Middle frontal gyrus (tissue), 1 donor: Measurements from ENCODE around the gene BAZ1B.
"Not testable (repeated sequence)": the region's sequence is repeated elsewhere in the genome, so short reads cannot be mapped to it uniquely, and the experiment has no call there.

Experiments used
- DNase-seq: peaks from one replicate; pipeline ENCODE4 v3.0.0-alpha.2; 2015; ENCODE audit warnings: low spot score; ENCODE audit errors: extremely low spot score

BAZ1B gene

GRCh38 chr7:73448609-73449008 is 73.5 kb downstream of the BAZ1B start:
- DNase-seq: no peak

GRCh38 chr7:73447121-73447733 is 74.9 kb downstream of the BAZ1B start:
- DNase-seq: no peak

GRCh38 chr7:73446682-73447081 is 75.4 kb downstream of the BAZ1B start:
- DNase-seq: no peak

DNA sequence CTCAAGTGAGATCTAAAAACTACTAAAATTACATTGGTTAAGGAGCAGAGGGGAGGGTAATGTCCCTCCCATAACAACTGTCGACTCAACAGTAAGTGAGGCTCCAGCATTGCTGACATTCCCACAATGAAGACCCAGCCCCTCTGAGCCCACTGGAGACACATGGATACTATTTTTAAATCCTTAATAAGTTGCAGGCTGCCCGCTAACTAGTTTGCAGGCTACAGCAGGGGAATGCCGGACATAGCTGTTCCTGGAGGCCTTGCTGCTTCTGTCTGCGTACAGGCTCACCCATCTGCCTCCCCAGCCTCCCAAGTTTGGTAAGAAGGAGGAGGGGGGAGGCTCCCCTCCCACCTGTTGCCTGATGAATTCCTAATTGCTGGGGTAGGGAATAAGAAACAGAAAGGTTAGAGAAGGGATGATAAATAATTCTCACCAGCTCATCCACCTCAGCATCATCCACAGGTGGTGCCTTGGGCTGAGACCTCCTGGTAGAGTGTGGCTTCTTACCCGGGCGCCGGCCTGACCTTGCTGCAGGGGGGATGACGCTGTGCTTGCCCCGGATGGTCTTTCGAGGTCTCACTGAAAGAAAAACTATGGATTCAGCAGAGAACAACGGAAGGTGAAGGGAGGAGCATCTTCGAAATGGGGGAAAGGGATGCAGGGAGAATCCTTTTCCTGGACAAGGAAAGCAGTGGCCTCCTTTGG is 78.4 kb downstream of the BAZ1B start:
- no peak for DNase-seq

- no peak for DNase-seq
Measured at GRCh38 chr7:73442903-73443500, 79.1 kb downstream of the BAZ1B start.

- DNase-seq: no peak
Measured at GRCh38 chr7:73442222-73442902, 79.7 kb downstream of the BAZ1B start.

DNA sequence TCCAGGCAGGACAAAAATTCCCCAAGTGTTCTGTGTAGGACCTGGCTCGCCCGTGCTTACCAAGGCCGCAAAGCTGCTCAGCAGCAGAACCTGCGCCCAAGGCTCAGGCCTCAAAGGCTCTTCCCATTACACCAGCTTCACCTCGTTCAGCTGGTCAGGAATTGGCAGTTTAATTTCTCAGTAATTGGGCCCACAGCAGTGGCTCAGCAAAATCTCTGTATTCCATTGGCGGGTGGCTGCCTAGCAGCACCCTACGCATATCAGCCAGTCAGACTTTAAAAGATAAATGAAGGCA is 82.7 kb downstream of the BAZ1B start:
- no peak for DNase-seq

GRCh38 chr7:73438547-73439409 is 83.3 kb downstream of the BAZ1B start:
- DNase-seq: no peak

DNA sequence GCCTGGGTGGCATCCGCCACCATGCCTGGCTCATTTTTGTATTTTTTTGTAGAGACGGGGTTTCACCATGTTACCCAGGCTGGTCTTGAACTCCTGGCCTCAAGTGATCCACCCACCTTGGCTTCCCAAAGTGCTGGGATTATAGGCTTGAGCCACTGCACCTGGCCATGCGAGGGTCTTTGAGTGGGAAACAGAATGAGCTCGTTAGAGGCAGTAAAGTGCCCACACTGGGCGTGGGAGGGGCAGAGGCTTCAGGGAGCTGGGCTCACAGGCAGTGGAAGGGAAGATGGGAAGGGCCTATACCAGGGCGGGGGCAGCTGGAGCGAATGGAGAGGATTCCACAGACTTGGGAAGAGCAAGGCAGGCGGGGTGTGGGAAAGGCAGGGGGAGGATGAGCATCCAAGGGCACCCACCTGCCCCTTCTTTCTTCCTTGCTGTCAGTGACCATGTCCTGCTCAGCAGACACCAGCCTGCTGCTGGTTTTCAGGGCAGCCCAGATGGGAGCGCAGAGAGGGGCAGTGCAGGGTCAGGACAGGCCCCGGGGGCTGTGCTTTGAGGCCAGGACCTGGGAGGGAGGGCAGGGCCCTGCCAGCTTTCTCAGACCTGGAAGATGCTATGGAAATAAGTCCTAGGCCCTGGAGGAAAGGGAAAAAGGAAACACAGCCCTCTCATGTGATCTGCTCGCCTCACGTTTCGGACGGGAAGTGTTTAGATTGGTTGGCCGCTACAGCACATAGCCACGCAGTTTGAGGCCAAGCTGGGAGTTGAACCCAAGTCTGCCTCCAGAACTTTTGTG is 84.3 kb downstream of the BAZ1B start:
- no peak for DNase-seq

GRCh38 chr7:73437091-73437490 is 85.0 kb downstream of the BAZ1B start:
- no peak for DNase-seq

- DNase-seq: no peak
Measured at GRCh38 chr7:73436031-73436929, 85.8 kb downstream of the BAZ1B start.

DNA sequence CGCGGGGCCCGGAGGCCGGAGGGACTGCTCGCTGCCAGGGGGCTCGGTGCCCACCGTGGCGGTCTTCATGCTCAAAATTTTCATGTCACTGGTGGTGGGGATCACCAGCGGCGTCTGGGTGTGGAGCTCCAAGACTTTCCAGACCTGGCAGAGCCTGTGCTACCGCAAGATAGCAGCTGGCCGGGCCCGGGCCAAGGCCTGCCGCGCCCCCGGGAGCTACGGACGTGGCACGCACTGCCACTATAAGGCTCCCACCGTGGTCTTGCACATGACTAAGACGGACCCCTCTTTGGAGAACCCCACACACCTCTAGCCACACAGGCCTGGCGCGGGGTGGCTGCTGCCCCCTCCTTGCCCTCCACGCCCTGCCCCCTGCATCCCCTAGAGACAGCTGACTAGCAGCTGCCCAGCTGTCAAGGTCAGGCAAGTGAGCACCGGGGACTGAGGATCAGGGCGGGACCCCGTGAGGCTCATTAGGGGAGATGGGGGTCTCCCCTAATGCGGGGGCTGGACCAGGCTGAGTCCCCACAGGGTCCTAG is 86.6 kb downstream of the BAZ1B start:
- no peak for DNase-seq

DNA sequence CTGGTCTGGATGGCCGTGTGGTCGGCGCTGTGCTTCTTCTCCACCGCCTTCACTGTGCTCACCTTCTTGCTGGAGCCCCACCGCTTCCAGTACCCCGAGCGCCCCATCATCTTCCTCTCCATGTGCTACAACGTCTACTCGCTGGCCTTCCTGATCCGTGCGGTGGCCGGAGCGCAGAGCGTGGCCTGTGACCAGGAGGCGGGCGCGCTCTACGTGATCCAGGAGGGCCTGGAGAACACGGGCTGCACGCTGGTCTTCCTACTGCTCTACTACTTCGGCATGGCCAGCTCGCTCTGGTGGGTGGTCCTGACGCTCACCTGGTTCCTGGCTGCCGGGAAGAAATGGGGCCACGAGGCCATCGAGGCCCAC is 87.4 kb downstream of the BAZ1B start:
- DNase-seq: no peak

GRCh38 chr7:73433924-73434700 is 88.0 kb downstream of the BAZ1B start:
- DNase-seq: no peak

- no peak for DNase-seq
Measured at GRCh38 chr7:73432676-73433075, 89.4 kb downstream of the BAZ1B start.

DNA sequence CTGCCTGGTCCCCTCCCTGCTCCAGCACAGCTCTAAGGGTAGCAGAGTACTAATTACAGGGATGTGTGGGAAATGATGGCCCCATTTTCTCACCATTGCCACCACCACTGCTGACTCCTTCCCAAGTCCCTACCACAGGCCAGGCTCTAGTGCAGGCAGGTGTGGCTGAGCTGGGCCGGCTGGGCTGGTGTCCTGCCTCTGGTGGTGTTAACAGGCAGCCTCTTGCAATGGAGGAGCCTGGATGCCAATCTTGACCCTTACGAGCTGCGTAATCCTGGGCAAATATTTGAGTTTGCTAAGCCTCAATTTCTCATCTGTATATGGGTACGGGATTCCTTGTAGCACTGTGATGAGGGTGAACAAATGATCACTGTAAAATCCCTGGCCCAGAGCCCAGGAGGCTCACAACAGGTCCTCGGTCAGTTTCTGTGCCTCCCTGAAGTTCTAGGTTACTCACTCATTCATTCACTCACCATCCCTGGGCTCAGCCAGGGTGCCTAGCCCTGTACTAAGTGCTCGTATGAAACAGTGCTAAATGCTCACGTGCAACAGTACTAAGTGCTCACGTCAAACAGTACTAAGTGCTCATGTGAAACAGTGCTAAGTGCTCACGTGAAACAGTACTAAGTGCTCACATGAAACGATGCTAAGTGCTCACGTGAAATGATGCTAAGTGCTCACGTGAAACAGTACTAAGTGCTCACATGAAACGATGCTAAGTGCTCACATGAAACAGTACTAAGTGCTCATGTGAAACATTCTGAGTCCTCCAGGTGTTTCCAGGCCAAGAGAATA is 90.9 kb downstream of the BAZ1B start:
- DNase-seq: no peak

DNA sequence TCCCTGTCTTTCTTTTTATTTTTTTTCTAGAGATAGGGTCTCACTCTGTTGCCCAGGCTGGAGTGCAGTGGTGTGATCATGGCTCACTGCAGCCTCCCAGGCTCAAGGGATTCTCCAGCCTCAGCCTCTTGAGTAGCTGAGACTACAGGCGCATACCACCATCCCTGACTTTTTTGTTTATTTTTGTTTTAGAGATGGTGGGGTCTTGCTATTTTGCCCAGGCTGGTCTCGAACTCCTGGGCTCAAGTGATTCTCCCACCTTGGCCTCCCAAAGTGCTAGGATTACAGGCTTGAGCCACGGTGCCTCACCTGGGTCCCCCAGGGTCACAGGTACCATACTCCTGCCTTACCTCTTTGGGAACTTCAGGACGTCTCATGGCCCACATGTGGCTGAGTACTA is 91.6 kb downstream of the BAZ1B start:
- DNase-seq: not testable (repeated sequence)
